Thyroid gland (tissue), 4 donors: ENCODE data around the gene ZRANB3. TPM values are rescaled to one million over a fixed set of nuclear protein-coding genes. Genes with fewer than 3 reads are reported as not detected.

Experiments used
- DNase-seq, 2 donors: peaks; one replicate each; pipeline ENCODE4 v3.0.0-alpha.2; 2019
- H3K27ac ChIP-seq, 3 donors: fragments of 200-600 bp; sonication (generic); 1 replicate in 2 of 3; 2 replicates in 1 of 3; pipeline ENCODE4 v1.5.1; 2016 to 2019; ENCODE audit warnings: mild to moderate bottlenecking in 1 of 3, moderate library complexity in 1 of 3
- H3K27me3 ChIP-seq: fragments of 200-600 bp; sonication (generic); one replicate; pipeline ENCODE4 v1.5.1; 2019
- H3K36me3 ChIP-seq, 2 donors: fragments of 200-600 bp; sonication (generic); one replicate each; pipeline ENCODE4 v1.5.1; 2016 to 2019
- H3K4me1 ChIP-seq, 2 donors: fragments of 200-600 bp; sonication (generic); one replicate each; pipeline ENCODE4 v1.5.1; 2017 to 2019
- H3K4me3 ChIP-seq, 3 donors: fragments of 200-600 bp; sonication (generic); replicated peaks in 1 of 3; 1 replicate in 2 of 3; 2 replicates in 1 of 3; pipeline ENCODE4 v1.5.1; 2016; ENCODE audit warnings: mild to moderate bottlenecking in 1 of 3
- H3K9me3 ChIP-seq: fragments of 200-600 bp; sonication (generic); one replicate; pipeline ENCODE4 v1.5.1; 2017
- POLR2A ChIP-seq, 2 donors: fragments of 450-650 bp; IDR thresholded peaks; one replicate each; pipeline ENCODE4 v1.6.1; 2017; ENCODE audit warnings: antibody characterized with exemption in 2 of 2, mild to moderate bottlenecking in 2 of 2, moderate library complexity in 1 of 2
- WGBS, 2 donors: methylation state at CpG; one replicate each; pipeline ENCODE4 v1.1.5; 2017; 5-methylcytosine and 5-hydroxymethylcytosine counted together
- intact Hi-C: fragments of 100-400 bp; cut with DNase I; formaldehyde crosslinking; loops from one replicate; pipeline ENCODE4 v1.15.1; 2023
- total RNA-seq, 4 donors: library from RNA; depleted of rRNA; stranded (reverse); fragments of >200 nt; gene quantifications; one replicate each; pipeline ENCODE4 v1.2.3, GENCODE V29; 2016
- TF ChIP-seq, protein P1 (sequence below), 6 experiments: fragments of 200-600 bp in 3 of 6; fragments of 450-650 bp in 3 of 6; sonication (generic) in 3 of 6; IDR thresholded peaks; one replicate each; pipeline ENCODE4 v1.5.1; 2016 to 2019; ENCODE audit warnings: antibody characterized with exemption in 6 of 6, mild to moderate bottlenecking in 2 of 6, inconsistent platforms in 1 of 6, moderate library complexity in 1 of 6

Gene ZRANB3
- total RNA-seq, result 10 to 100 TPM in 2 of 4 donors, 1 to 10 TPM in 2; 3.1 to 12.2 (median 9.3) TPM

GRCh38 chr2:135530313-135531230 lies at the start of gene ZRANB3:
TSS of gene ZRANB3 (minus strand) at chr2:135531218.
- DNase-seq, result peak; percentile 97 to 98
- Histone ChIP-seq H3K4me3 (peak within 1 kb of the TSS; percentile 86 to 95 (median 88)), H3K27ac (peak within 1 kb of the TSS; percentile 66 to 95 (median 69)), H3K4me1 (peaks cover 9 to 14% of the 10 kb centered on the region in 2 donors), H3K27me3 (no peaks in the 10 kb centered on the region), H3K9me3 (no peaks in the 10 kb centered on the region), H3K36me3 (no peaks in the 10 kb centered on the region)
- no peak for TF ChIP-seq POLR2A (IDR thresholded peaks at IDR 0.05)
- TF ChIP-seq, protein P1, sequence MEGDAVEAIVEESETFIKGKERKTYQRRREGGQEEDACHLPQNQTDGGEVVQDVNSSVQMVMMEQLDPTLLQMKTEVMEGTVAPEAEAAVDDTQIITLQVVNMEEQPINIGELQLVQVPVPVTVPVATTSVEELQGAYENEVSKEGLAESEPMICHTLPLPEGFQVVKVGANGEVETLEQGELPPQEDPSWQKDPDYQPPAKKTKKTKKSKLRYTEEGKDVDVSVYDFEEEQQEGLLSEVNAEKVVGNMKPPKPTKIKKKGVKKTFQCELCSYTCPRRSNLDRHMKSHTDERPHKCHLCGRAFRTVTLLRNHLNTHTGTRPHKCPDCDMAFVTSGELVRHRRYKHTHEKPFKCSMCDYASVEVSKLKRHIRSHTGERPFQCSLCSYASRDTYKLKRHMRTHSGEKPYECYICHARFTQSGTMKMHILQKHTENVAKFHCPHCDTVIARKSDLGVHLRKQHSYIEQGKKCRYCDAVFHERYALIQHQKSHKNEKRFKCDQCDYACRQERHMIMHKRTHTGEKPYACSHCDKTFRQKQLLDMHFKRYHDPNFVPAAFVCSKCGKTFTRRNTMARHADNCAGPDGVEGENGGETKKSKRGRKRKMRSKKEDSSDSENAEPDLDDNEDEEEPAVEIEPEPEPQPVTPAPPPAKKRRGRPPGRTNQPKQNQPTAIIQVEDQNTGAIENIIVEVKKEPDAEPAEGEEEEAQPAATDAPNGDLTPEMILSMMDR (IDR thresholded peaks at IDR 0.05), result peak in 1 of 6 experiments; percentile 7
- 0 to 1% methylated on average over 46 of the region's 46 CpGs for WGBS, 2 donors
- intact Hi-C loops, result no loop called here

DNA sequence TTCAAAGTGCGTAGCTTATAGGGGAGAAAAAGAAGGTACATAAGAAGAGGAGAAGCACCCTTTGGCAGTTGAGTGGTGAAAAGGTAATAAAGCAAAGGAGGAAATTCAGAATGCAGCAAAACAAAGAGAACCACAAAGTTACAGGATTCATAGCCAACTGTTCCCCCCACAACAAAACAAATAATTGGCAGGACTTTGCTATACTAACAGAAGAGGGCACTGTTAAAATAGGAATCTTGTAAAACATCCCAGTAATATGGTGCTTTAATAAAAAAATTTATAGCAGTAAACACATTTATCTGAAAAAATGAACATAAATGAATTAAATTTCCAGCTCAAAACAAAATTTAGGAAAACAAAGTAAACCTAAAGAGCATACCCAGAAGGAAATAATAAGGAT lies 42.6 kb upstream of the ZRANB3 start:
- intact Hi-C loops, result no loop called here
- WGBS, 2 donors, result 92 to 100% methylated on average over 1 of the region's 1 CpG

GRCh38 chr2:135570884-135571283 lies 39.9 kb upstream of the ZRANB3 start:
- intact Hi-C loops, result no loop called here
- H3K36me3 ChIP-seq, result peaks cover 0 to 3% of the 10 kb centered on the region in 2 donors
- H3K4me1 ChIP-seq, result no peaks in the 10 kb centered on the region
- H3K27ac ChIP-seq, result no peak overlapping the region
- no peak overlapping the region for H3K4me3 ChIP-seq
- H3K27me3 ChIP-seq, result no peaks in the 10 kb centered on the region
- no peaks in the 10 kb centered on the region for H3K9me3 ChIP-seq
- TF ChIP-seq, protein P1 (IDR thresholded peaks at IDR 0.05), result no peak
- no peak for TF ChIP-seq POLR2A (IDR thresholded peaks at IDR 0.05)
- no peak for DNase-seq
- 88 to 91% methylated on average over 2 of the region's 2 CpGs for WGBS, 2 donors

More for the DNA sequence above, 42.6 kb upstream of the ZRANB3 start:
- no peak overlapping the region for H3K27ac ChIP-seq
- H3K4me1 ChIP-seq, result no peaks in the 10 kb centered on the region
- DNase-seq, result no peak
- peaks cover 0 to 3% of the 10 kb centered on the region in 2 donors for H3K36me3 ChIP-seq
- no peaks in the 10 kb centered on the region for H3K27me3 ChIP-seq
- no peaks in the 10 kb centered on the region for H3K9me3 ChIP-seq
- no peak overlapping the region for H3K4me3 ChIP-seq
- TF ChIP-seq, protein P1 (IDR thresholded peaks at IDR 0.05), result no peak
- no peak for TF ChIP-seq POLR2A (IDR thresholded peaks at IDR 0.05)

GRCh38 chr2:135563793-135564192 lies 32.8 kb upstream of the ZRANB3 start:
- Histone ChIP-seq H3K36me3 (no peaks in the 10 kb centered on the region), H3K4me3 (no peak overlapping the region), H3K4me1 (no peaks in the 10 kb centered on the region), H3K27me3 (no peaks in the 10 kb centered on the region), H3K9me3 (no peaks in the 10 kb centered on the region), H3K27ac (no peak overlapping the region)
- DNase-seq, result no peak
- 96% methylated on average over 4 of the region's 4 CpGs for WGBS, 2 donors
- intact Hi-C loops, result no loop called here
- no peak for TF ChIP-seq POLR2A (IDR thresholded peaks at IDR 0.05)
- TF ChIP-seq, protein P1 (IDR thresholded peaks at IDR 0.05), result no peak

DNA sequence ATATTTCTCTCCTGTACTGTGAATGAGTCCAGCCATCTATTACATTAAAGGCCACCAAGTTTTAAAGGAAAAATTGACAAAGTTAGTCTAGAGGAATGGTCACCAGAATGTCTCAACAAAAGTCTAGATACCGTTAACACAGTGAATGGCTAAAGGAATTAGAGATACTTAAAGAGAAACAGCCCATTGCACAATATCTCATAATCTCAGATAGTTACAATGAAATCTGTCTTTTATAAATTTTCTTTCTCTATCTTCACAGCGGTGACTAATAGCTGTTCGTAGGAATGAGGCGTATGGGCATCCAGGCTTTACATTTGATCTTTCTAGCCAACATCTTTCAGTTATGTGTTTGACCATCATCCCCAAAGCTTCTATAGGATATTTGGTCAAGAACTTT lies 30.9 kb upstream of the ZRANB3 start:
- WGBS, 2 donors, result 96 to 98% methylated on average over 4 of the region's 4 CpGs
- H3K4me1 ChIP-seq, result no peaks in the 10 kb centered on the region
- no peaks in the 10 kb centered on the region for H3K27me3 ChIP-seq
- H3K36me3 ChIP-seq, result no peaks in the 10 kb centered on the region
- no peak overlapping the region for H3K27ac ChIP-seq
- intact Hi-C loops, result no loop called here
- TF ChIP-seq, protein P1 (IDR thresholded peaks at IDR 0.05), result no peak
- TF ChIP-seq POLR2A (IDR thresholded peaks at IDR 0.05), result no peak
- H3K4me3 ChIP-seq, result no peak overlapping the region
- H3K9me3 ChIP-seq, result no peaks in the 10 kb centered on the region
- DNase-seq, result no peak
